Head of caudate nucleus (tissue), 42 donors: ENCODE results near the gene PPL.

ENCODE experiments used
- DNase-seq, 42 donors: peaks; one replicate each; pipeline versions ENCODE4 v3.0.0 to v3.0.0-alpha.2; 2020 to 2021; ENCODE audit warnings: mixed read lengths in 7 of 42
- intact Hi-C: fragments of 100-400 bp; cut with DNase I; formaldehyde crosslinking; loops from one replicate; pipeline ENCODE4 v1.15.0; 2022

PPL gene

DNA sequence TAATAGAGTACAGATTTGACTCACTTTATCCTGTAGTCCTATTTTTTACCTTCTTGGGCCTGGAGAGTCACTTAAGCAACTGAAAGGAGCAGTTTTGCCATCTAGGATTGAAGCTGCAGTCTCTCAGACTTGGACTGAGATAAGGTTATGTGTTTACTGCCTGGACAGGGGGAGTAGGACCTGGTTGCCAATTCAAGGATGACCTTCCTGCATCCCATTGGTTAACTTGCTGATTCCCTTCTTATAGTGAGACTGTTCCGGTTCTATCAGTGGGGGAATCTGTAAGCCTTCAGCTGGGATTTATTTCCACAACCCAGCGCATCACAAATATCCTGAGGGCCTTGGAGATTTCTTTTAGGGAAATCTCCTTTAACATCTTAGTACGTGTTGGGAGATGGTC lies 86.7 kb downstream of the PPL start:
- intact Hi-C loops = no loop called here
- DNase-seq = no peak

DNA sequence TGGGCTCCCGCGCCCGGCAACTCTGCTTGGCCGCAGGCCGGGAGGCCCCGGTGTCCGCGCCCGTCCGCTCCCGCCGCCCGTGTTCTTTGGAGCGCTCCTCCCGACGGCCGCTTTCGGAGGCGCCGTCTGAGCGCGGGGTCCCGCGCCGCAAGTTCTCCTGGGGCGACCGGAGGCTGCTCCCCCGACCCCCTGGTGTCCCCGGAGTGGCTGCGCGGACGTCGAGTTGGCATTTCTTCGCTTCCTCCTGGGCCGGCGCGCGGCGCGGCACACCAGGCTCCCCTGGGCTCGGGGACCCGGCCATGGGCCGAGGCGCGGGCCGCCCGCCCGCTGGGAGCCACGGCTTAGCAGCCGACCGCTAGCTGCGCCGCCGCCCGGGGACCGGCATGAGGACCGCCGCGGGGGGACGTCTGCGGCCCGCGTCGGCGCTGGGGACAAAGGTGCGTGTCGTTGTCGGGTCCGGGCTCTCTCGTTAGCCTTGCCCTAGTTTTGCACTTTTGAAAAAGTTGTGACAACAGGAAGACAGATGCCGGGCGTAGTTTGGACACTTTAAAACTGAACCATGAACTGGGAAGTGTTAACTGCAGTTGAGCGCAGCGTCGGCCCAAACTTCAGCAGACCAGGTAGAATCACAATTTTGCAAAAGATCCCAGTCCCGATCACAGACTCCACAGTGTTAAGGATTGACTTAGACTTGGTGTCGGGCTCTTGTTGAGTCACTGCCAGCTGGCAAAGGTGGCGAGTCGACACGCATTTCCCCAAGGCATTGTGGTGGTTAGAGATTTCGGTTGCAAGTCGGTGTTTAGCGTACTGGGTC lies 89.0 kb downstream of the PPL start:
- peak in 27 of 42 donors; percentile 8 to 59 (median 27) for DNase-seq
- intact Hi-C loops = loop anchor here (5.0 to 10.0 kb wide), 4 partner anchors 46 to 113 kb away; partner anchors contain the start of genes ANKS3, DNAAF8, ROGDI and SEC14L5

DNA sequence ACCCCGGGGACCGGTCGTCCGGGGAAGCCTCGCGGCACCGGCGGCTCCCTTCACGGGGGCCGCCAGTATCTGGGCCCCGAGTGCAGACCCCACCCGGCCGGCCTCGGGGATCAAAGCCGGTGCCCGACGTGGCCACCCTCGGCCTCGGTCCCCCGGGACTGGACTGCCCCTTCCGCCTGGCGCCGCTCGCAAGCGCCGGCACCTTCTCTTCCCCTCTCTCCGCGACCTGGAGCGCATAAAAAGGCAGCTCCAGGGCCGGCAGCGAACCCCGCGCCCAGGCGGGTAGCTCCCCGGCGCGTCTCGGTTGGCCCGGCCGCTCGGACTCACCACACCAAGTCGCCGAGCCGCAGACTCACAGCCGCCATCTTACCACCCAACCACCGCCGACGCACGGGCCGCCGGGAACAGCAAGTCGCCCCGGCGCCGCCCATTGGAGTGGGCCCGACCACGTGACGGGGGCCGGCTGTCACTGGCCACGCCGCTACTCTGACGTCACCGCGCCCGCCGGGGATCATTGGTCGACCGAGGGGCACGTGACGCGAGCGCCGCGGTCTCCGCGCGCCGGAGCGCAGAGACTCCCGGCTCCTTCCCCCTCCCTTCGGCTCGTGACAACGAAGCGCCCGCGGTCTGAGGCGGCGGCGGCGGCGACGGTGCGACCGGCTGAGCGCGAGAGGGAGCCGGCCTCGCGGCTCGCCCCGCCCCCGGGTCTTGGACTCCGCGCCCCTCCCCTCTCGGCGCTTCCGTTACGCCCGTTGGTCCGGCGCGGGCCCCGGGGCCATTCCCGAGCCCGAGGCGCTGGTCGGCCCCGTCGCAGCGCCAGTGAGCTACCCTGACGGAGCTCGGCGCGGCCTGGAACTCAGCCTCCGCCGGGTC lies 89.8 kb downstream of the PPL start, which contains the start of the genes GLYR1 and UBN1:
Gene GLYR1, minus strand, starts transcription at position 388 of the 873 bp plus-strand sequence. Its CDS starts 23 bp downstream, at position 365.
Gene UBN1, plus strand, starts transcription at position 581 of the 873 bp plus-strand sequence. CDS start 5,437 bp downstream, outside the sequence.
- DNase-seq = peak; percentile 97 to 100 (median 99)
- intact Hi-C loops = loop anchor here (5.0 to 10.0 kb wide), 4 partner anchors 45 to 112 kb away; partner anchors contain the start of genes ANKS3, DNAAF8, ROGDI and SEC14L5

GRCh38 chr16:4846503-4846900 lies 90.4 kb downstream of the PPL start:
- intact Hi-C loops = loop anchor here (5.0 to 10.0 kb wide), 4 partner anchors 44 to 112 kb away; partner anchors contain the start of genes ANKS3, DNAAF8, ROGDI and SEC14L5
- DNase-seq = peak in 39 of 42 donors; percentile 17 to 76 (median 49)

- intact Hi-C loops = loop anchor here (10.0 kb wide), 1 partner anchor 106 kb away; the partner anchor contains the start of genes ANKS3 and DNAAF8
- no peak for DNase-seq
These were observed 96.0 kb downstream of the PPL start for GRCh38 chr16:4840984-4841383.

GRCh38 chr16:4839942-4840341 lies 97.0 kb downstream of the PPL start:
- no peak for DNase-seq
- intact Hi-C loops = loop anchor here (10.0 kb wide), 1 partner anchor 105 kb away; the partner anchor contains the start of genes ANKS3 and DNAAF8

DNA sequence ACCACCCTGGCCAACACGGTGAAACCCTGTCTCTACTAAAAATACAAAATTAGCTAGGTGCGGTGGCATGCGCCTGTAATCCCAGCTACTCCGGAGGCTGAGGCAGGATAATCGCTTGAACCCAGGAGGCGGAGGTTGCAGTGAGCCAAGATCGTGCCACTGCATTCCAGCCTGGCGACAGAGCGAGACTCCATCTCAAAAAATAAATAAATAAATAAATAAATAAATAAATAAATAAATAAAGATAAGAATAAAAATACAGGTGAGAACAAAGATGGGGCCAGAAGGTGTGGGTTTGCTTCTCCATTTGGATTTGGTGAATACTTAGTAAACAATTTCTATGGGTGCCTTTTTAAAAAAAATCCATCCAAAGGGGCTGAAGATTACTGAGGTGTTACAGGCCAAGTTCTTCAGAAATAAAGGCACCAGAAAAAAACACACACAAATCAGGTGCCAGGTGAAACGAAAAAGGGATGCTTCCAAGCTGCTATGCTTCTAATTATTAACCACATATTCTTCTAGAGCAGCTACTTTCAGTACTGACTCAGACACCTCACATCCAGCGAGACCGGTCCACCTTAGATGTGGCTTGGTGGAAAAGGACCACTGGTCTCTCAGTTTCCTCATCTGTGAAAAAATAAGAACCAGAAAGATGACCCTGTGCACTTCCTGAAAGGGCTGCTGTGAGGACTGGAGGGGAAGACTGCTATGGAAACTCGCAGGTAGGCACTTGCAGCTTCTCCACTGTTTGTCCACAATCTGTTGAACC lies 99.0 kb downstream of the PPL start:
- no peak for DNase-seq
- intact Hi-C loops = no loop called here

DNA sequence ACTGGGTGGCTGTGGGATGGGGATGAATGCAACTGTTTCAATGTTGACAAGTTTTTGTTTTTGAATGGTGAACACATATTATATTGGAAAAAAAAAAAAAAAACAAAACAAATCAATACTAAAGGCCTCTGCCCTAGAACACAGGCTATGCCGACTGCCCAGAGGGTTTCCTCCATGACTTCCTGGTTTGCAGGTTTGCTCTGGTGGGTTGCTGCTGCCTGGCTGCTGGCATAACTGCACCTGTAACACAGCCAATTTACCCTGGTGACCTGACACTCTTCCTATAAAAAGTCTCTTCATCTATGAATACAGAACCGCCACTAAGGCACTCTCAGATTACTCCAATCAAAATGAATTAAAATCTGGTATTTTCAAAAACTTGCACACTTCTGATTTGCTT lies 100.2 kb downstream of the PPL start:
- no peak for DNase-seq
- intact Hi-C loops = no loop called here

- no peak for DNase-seq
- intact Hi-C loops = no loop called here
These were observed 103.4 kb downstream of the PPL start for GRCh38 chr16:4833584-4833983.

- intact Hi-C loops = no loop called here
- DNase-seq = no peak
These were observed 104.1 kb downstream of the PPL start for GRCh38 chr16:4832698-4833343.
